GM19351 (cell line): Measurements from ENCODE around the gene ZFP28.

ENCODE experiments used
- ATAC-seq: cut with Tn5 transposase; IDR thresholded peaks from one replicate; pipeline ENCODE4 v1.9.1; 2021; ENCODE audit warnings: mild to moderate bottlenecking, moderate library complexity; ENCODE audit not compliant: unreplicated experiment

Gene ZFP28

DNA sequence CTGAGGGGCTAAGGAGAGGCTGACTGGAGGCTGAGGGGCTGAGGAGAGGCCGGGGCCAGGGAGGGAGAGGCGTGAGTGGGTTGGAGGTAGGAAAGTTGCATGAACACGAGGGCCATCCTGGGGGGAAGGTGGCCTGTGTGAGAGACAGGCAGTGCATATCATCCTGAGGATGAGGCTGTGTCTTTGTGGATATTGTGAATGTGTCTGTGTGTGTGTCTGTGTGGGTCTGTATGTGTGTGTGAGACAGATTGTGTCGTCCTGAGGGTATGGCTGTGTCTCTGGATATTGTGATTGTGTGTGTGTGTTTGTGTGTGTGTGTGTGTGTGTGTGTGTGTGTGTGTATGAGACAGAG is 56.8 kb downstream of the ZFP28 start:
- peak; percentile 35 for ATAC-seq

DNA sequence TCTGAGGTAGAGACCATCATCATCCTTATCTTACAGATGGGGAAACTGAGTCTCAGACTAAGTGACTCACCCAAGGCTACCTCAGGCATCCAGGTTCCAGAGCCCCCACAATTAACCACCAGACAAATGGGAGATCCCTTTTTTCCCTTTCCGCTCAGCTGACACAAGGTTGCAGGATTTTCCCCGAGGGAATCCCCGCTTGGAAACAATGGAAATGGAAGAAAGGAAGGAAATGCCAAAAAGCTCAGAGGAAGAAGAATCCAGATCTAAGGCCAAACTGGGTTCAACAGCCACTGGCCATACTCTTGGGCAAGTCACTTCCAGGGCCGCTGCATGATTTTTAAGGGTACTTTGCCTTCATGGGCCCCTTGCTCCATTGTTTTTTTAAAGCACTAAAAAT is 57.9 kb downstream of the ZFP28 start:
- no peak for ATAC-seq

DNA sequence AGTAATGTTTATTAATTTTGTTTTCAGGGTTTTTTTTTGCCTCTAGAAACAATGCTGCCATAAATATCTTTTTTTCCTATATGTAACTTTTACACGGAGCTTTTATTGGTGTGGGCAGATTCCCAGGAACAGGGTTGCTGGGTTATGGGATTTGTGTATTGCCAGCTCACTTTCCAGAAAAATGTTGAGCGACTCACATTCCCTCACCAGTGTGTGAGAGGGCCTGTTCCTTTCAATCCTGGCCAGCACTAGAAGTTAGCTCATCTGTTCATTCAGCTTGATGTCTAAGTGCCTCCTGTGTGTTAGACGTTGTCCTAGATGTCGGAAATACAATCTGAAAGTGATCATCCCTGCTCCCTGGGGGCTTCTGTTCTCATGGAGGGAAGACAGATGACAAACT is 58.9 kb downstream of the ZFP28 start:
- ATAC-seq: no peak

GRCh38 chr19:56601375-56601774 is 62.6 kb downstream of the ZFP28 start:
- ATAC-seq: no peak

GRCh38 chr19:56603829-56604228 is 65.1 kb downstream of the ZFP28 start:
- ATAC-seq: no peak
